Loucy (cell line): ENCODE measurements around the gene CD3G.

Experiments
- H2AFZ ChIP-seq: fragments of 200-600 bp; sonication (generic); 2 replicates; pipeline ENCODE4 v1.6.0; 2016; ENCODE audit warnings: antibody characterized with exemption, mild to moderate bottlenecking, low read length, moderate library complexity
- H3F3A ChIP-seq: fragments of 200-600 bp; 2 replicates; pipeline ENCODE4 v1.6.0; 2016; ENCODE audit warnings: antibody characterized with exemption, low read depth, mild to moderate bottlenecking
- H3K27me3 ChIP-seq: fragments of 200-600 bp; sonication (generic); 2 replicates; pipeline ENCODE4 v1.6.1; 2014; ENCODE audit warnings: low read length, mild to moderate bottlenecking; ENCODE audit not compliant: insufficient read depth, poor library complexity, severe bottlenecking
- H3K36me3 ChIP-seq: fragments of 200-600 bp; sonication (generic); 2 replicates; pipeline ENCODE4 v1.6.1; 2016; ENCODE audit warnings: low read length; ENCODE audit not compliant: insufficient read depth
- H3K4me1 ChIP-seq: fragments of 200-600 bp; sonication (generic); 2 replicates; pipeline ENCODE4 v1.5.1; 2014; ENCODE audit warnings: low read length, mild to moderate bottlenecking; ENCODE audit not compliant: insufficient read depth, poor library complexity, severe bottlenecking
- H3K4me2 ChIP-seq: fragments of 200-600 bp; sonication (generic); 2 replicates; pipeline ENCODE4 v1.6.0; 2014; ENCODE audit warnings: antibody characterized with exemption, low read length, low read depth, mild to moderate bottlenecking; ENCODE audit not compliant: poor library complexity, severe bottlenecking
- H3K4me3 ChIP-seq: fragments of 200-600 bp; sonication (generic); 2 replicates; pipeline ENCODE4 v1.5.1; 2014; ENCODE audit warnings: low read length, mild to moderate bottlenecking, mixed read lengths; ENCODE audit not compliant: poor library complexity, severe bottlenecking
- H3K79me2 ChIP-seq: fragments of 200-600 bp; sonication (generic); 2 replicates; pipeline ENCODE4 v1.6.1; 2014; ENCODE audit warnings: low read length; ENCODE audit not compliant: insufficient read depth
- H3K9ac ChIP-seq: fragments of 200-600 bp; sonication (generic); 2 replicates; pipeline ENCODE4 v1.6.0; 2014; ENCODE audit warnings: mild to moderate bottlenecking, low read depth, low read length, moderate library complexity; ENCODE audit not compliant: poor library complexity, severe bottlenecking
- H3K9me2 ChIP-seq: fragments of 200-600 bp; sonication (generic); replicated peaks from 2 replicates; pipeline ENCODE4 v1.6.1; 2016; ENCODE audit warnings: low read depth, low read length, mixed read lengths
- H3K9me3 ChIP-seq: fragments of 200-600 bp; sonication (generic); 2 replicates; pipeline ENCODE4 v1.6.1; 2014; ENCODE audit warnings: mild to moderate bottlenecking, antibody characterized with exemption, low read length, low read depth; ENCODE audit not compliant: insufficient read depth
- H4K20me1 ChIP-seq: fragments of 200-600 bp; sonication (generic); 2 replicates; pipeline ENCODE4 v1.6.0; 2014; ENCODE audit warnings: antibody characterized with exemption, low read length, mild to moderate bottlenecking; ENCODE audit not compliant: insufficient read depth, poor library complexity, severe bottlenecking
- EZH2phosphoT487 ChIP-seq: fragments of 200-600 bp; IDR thresholded peaks from 2 replicates; pipeline ENCODE4 v1.6.1; 2018; ENCODE audit warnings: antibody characterized with exemption, mild to moderate bottlenecking, moderate library complexity, borderline replicate concordance
- TF ChIP-seq, protein P1 (sequence below): fragments of 200-600 bp; sonication (generic); conservative IDR thresholded peaks from 2 replicates; pipeline ENCODE4 v1.5.1; 2014; ENCODE audit warnings: mild to moderate bottlenecking, antibody characterized with exemption, low read length

The CD3G gene

DNA sequence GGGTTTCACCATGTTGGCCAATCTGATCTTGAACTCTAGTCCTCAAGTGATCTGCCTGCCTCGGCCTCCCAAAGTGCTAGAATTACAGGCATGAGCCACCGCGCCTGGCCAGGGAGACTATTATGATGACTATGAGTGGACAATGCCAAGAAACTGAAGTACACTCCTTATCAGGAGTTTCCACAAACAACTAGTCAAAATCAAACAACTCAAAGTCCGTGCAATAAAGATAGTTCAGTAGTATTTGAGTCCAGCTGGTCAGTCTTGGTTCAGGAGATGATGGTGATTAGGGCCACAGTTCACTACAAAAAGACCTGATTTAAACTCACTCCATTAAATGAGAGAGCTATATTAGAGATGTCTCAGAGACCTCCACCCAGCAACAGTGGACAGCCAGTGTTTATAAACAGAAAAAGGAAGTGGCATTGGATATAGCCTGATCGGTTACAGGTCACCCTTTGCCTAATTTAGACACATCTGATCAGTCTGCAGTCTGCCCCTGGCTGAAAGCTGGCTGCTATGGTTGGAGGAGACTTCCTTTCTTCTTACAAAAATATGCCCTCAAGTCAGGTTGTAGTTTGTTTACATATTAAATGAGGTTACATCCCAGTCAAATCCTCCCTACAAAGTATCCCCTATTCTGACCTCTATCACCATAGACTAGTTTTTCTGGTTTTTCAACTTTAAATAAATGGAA, 22.6 kb upstream of the CD3G start:
- Histone ChIP-seq H4K20me1 (no peaks in the 10 kb centered on the region), H3K9me2 (no peaks in the 10 kb centered on the region), H3K9ac (no peak overlapping the region), H3K36me3 (no peaks in the 10 kb centered on the region), H2AFZ (no peak overlapping the region), H3K4me2 (no peak overlapping the region), H3F3A (peaks cover 7% of the 10 kb centered on the region), H3K4me3 (no peak overlapping the region), H3K79me2 (no peaks in the 10 kb centered on the region), H3K27me3 (no peaks in the 10 kb centered on the region), H3K9me3 (no peaks in the 10 kb centered on the region), H3K4me1 (peaks cover 39% of the 10 kb centered on the region)
- TF ChIP-seq, protein P1, sequence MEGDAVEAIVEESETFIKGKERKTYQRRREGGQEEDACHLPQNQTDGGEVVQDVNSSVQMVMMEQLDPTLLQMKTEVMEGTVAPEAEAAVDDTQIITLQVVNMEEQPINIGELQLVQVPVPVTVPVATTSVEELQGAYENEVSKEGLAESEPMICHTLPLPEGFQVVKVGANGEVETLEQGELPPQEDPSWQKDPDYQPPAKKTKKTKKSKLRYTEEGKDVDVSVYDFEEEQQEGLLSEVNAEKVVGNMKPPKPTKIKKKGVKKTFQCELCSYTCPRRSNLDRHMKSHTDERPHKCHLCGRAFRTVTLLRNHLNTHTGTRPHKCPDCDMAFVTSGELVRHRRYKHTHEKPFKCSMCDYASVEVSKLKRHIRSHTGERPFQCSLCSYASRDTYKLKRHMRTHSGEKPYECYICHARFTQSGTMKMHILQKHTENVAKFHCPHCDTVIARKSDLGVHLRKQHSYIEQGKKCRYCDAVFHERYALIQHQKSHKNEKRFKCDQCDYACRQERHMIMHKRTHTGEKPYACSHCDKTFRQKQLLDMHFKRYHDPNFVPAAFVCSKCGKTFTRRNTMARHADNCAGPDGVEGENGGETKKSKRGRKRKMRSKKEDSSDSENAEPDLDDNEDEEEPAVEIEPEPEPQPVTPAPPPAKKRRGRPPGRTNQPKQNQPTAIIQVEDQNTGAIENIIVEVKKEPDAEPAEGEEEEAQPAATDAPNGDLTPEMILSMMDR = no peak
- no peak for TF ChIP-seq EZH2phosphoT487

DNA sequence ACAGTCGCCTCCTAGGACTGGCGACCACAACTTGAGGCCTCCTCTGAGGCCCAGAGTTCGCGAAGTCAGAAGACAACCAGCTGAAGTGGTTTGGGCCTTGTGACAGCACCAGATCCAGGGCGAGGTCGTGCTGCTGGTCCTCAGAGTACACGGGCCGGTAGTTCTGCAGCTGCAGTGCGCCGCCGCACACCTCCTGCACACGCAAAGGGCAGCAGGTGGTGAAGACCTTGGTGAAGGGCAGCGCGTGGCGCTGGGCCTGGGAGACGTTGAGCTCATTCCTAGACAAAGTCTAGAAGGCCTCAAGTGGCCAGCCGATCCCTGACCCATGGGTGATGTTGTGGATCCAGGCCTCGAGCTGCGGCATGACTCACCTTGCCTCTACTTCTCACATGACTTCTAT, 21.4 kb upstream of the CD3G start:
- H3K27me3 ChIP-seq = no peaks in the 10 kb centered on the region
- H3K9me3 ChIP-seq = no peaks in the 10 kb centered on the region
- no peaks in the 10 kb centered on the region for H3F3A ChIP-seq
- no peaks in the 10 kb centered on the region for H3K9me2 ChIP-seq
- H4K20me1 ChIP-seq = no peaks in the 10 kb centered on the region
- H3K4me3 ChIP-seq = no peak overlapping the region
- TF ChIP-seq, protein P1 = no peak
- TF ChIP-seq EZH2phosphoT487 = no peak
- H3K4me2 ChIP-seq = no peak overlapping the region
- no peak overlapping the region for H3K9ac ChIP-seq
- H3K36me3 ChIP-seq = no peaks in the 10 kb centered on the region
- no peak overlapping the region for H2AFZ ChIP-seq
- peaks cover 31% of the 10 kb centered on the region for H3K4me1 ChIP-seq
- H3K79me2 ChIP-seq = no peaks in the 10 kb centered on the region

DNA sequence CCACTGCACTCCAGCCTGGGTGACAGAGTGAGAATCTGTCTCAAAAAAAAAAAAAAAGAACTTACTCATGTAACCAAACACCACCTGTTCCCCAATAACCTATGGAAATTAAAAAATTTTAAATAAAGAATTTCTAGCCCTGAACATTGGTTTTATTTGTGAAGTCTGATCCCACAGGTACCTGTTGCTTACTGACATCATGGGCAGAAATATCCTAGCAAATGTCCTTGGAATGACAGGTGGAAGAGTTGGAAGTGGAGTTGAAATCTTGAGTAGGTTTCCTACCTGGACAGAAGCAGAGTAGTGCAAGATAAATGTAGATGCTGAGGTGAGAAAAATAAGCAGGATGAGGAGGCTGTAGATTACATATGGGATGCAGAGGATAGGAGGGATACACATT, 18.9 kb upstream of the CD3G start:
- Histone ChIP-seq H2AFZ (no peak overlapping the region), H3K79me2 (no peaks in the 10 kb centered on the region), H3K27me3 (no peaks in the 10 kb centered on the region), H3K36me3 (no peaks in the 10 kb centered on the region), H3K4me1 (peaks cover 7% of the 10 kb centered on the region), H4K20me1 (no peaks in the 10 kb centered on the region), H3F3A (no peaks in the 10 kb centered on the region), H3K9ac (no peak overlapping the region), H3K9me3 (no peaks in the 10 kb centered on the region), H3K4me3 (no peak overlapping the region), H3K9me2 (no peaks in the 10 kb centered on the region), H3K4me2 (no peak overlapping the region)
- no peak for TF ChIP-seq EZH2phosphoT487
- TF ChIP-seq, protein P1 = no peak
